GM12878 (cell line): Measurements from ENCODE around the gene ZNF678. TPM values are rescaled to one million over a fixed set of nuclear protein-coding genes. Genes with fewer than 3 reads are reported as not detected.

ENCODE experiments used
- ASH2L ChIP-seq: fragments of 300-600, 200-600 bp; sonication (generic); IDR thresholded peaks from 2 replicates; pipeline ENCODE4 v1.6.1; 2017; ENCODE audit warnings: low read depth, mild to moderate bottlenecking, borderline replicate concordance
- CEBPB ChIP-seq, 2 experiments: fragments of 150-350 bp in 1 of 2; IDR thresholded peaks; 2 replicates each; pipeline ENCODE4 v1.6.1; 2012 to 2014; ENCODE audit warnings: low read depth in 2 of 2, low read length in 2 of 2, borderline replicate concordance in 1 of 2, inconsistent platforms in 1 of 2
- CHD1 ChIP-seq: IDR thresholded peaks from 2 replicates; pipeline ENCODE4 v1.6.1; 2012; ENCODE audit warnings: low read depth, low read length, improper control_type of control experiment
- EZH2 ChIP-seq: IDR thresholded peaks from 2 replicates; pipeline ENCODE4 v1.6.1; 2012; ENCODE audit warnings: low read depth, mild to moderate bottlenecking, control low read depth, inconsistent platforms, low read length, borderline replicate concordance; ENCODE audit not compliant: control insufficient read depth
- FOXK2 ChIP-seq: fragments of 450-650 bp; IDR thresholded peaks from 2 replicates; pipeline ENCODE4 v1.6.1; 2017; ENCODE audit warnings: mild to moderate bottlenecking, moderate library complexity
- FOXM1 ChIP-seq: IDR thresholded peaks from 2 replicates; pipeline ENCODE4 v1.6.1; 2012; ENCODE audit warnings: low read depth, mild to moderate bottlenecking, inconsistent platforms, low read length, moderate library complexity
- HDAC2 ChIP-seq: fragments of 200-600 bp; sonication (generic); IDR thresholded peaks from 2 replicates; pipeline ENCODE4 v1.6.1; 2017
- HDAC6 ChIP-seq: fragments of 200-600 bp; sonication (generic); IDR thresholded peaks from one replicate; pipeline ENCODE4 v1.8.0; 2017; ENCODE audit warnings: antibody characterized with exemption; ENCODE audit not compliant: unreplicated experiment
- HSF1 ChIP-seq: fragments of 150-350 bp; IDR thresholded peaks from 2 replicates; pipeline ENCODE4 v1.6.1; 2014; ENCODE audit warnings: mild to moderate bottlenecking, low read depth, low read length
- KDM1A ChIP-seq: fragments of 200-600 bp; sonication (generic); IDR thresholded peaks from 2 replicates; pipeline ENCODE4 v1.6.1; 2016; ENCODE audit warnings: borderline replicate concordance
- PAX8 ChIP-seq: fragments of 450-650 bp; IDR thresholded peaks from 2 replicates; pipeline ENCODE4 v1.6.1; 2017; ENCODE audit warnings: mild to moderate bottlenecking, moderate library complexity
- PRDM15 ChIP-seq: fragments of 450-650 bp; formaldehyde crosslinking; IDR thresholded peaks from 2 replicates; pipeline ENCODE4 v1.4.0; 2020; ENCODE audit warnings: mild to moderate bottlenecking, moderate library complexity
- RELB ChIP-seq: fragments of 450-650 bp; IDR thresholded peaks from 2 replicates; pipeline ENCODE4 v1.6.1; 2017; ENCODE audit warnings: low read depth, mild to moderate bottlenecking, moderate library complexity
- RUNX3 ChIP-seq: IDR thresholded peaks from 2 replicates; pipeline ENCODE4 v1.6.1; 2012; ENCODE audit warnings: low read length, inconsistent platforms
- SIN3A ChIP-seq: IDR thresholded peaks from 2 replicates; pipeline ENCODE4 v1.6.1; 2012; ENCODE audit warnings: low read depth, low read length, improper control_type of control experiment
- SRF ChIP-seq, 2 experiments: IDR thresholded peaks; 2 replicates each; pipeline ENCODE4 v1.6.1; 2011; ENCODE audit warnings: low read depth in 2 of 2, low read length in 2 of 2, mild to moderate bottlenecking in 1 of 2, moderate library complexity in 1 of 2
- STAT1 ChIP-seq: fragments of 450-650 bp; conservative IDR thresholded peaks from 2 replicates; pipeline ENCODE4 v1.6.1; 2014; ENCODE audit warnings: antibody characterized with exemption, mild to moderate bottlenecking
- STAT3 ChIP-seq: IDR thresholded peaks from 2 replicates; pipeline ENCODE4 v1.6.1; 2011; ENCODE audit warnings: low read depth, low read length, improper control_type of control experiment
- polyA plus RNA-seq, 11 experiments: library from polyadenylated mRNA; depleted of rRNA in 4 of 11; unstranded in 6 of 11; stranded (reverse) in 5 of 11; fragments of >200 nt; fragmentation: Nextera tagmentation in 4 of 11; fragmentation: Illumina TruSeq in 1 of 11; extraction: Ambion mirVana in 4 of 11; extraction: Trizol in 1 of 11; gene quantifications; 1 replicate in 1 of 11; 2 replicates in 10 of 11; pipeline versions ENCODE4 v1.2.1 to v1.2.3, GENCODE V29; 2011 to 2016; ENCODE audit warnings: inconsistent platforms in 2 of 11, missing spikeins in 2 of 11, low read depth in 1 of 11
- total RNA-seq, 4 experiments: library from RNA; depleted of rRNA in 3 of 4; stranded (reverse); fragments of >200 nt in 3 of 4; fragmentation: Illumina TruSeq in 1 of 4; extraction: Trizol in 1 of 4; gene quantifications; 2 replicates each; pipeline versions ENCODE4 v1.2.1 to v1.2.3, GENCODE V29; 2013 to 2021
- TF ChIP-seq, protein P1 (sequence below): fragments of 450-650 bp; IDR thresholded peaks from 2 replicates; pipeline ENCODE4 v1.6.1; 2016; ENCODE audit warnings: mild to moderate bottlenecking, moderate library complexity, borderline replicate concordance

ZNF678 gene
- total and polyA plus RNA-seq, 10 of the 15 experiments (the other 5 are each of a cell fraction or from before 2014, with no cell fraction given) = 1.4 to 10.4 (median 3.5) TPM

DNA sequence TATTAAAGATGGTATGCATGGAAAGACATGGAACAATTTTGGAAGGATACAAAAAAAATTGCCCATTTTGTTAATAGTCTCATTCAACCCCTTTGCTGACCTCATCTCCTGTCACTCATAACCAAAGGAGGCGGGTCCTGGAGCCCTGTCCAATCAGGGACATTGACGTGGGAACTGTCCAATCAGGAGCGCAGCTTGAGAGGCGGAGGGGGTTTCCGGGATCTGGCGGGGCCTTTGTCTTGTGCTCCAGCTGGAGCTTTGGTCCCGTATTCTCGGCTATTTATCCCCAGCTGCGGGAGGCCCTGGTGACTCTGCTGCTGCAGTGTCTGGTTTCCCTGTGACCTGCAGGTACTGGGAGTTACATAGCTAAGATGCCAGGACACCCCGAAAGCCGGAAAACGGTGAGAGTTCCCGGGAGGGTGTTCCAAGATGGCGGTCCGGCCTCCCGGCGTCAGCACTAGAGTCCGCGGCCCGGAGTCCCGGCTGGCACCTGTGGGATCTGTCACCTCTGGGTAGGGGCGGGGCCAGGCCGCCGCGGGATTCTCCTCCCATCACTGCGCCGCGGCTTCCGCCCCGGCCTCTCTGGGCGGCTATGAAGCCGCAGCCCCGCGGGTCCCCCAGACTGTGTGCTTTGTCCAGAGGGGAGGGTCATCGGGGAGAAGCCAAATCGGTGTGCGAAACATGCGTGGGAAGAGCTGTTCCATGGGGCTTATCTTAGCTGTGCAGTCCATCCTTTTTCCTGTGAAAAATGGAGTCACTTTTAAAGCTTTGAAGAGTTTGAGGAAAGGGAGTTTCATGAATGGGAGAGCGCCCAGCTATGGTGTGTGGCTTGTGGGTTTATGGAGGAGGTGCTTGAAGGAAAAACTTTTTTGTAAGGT is at the start of gene ZNF678 (continued):
- TF ChIP-seq, protein P1, sequence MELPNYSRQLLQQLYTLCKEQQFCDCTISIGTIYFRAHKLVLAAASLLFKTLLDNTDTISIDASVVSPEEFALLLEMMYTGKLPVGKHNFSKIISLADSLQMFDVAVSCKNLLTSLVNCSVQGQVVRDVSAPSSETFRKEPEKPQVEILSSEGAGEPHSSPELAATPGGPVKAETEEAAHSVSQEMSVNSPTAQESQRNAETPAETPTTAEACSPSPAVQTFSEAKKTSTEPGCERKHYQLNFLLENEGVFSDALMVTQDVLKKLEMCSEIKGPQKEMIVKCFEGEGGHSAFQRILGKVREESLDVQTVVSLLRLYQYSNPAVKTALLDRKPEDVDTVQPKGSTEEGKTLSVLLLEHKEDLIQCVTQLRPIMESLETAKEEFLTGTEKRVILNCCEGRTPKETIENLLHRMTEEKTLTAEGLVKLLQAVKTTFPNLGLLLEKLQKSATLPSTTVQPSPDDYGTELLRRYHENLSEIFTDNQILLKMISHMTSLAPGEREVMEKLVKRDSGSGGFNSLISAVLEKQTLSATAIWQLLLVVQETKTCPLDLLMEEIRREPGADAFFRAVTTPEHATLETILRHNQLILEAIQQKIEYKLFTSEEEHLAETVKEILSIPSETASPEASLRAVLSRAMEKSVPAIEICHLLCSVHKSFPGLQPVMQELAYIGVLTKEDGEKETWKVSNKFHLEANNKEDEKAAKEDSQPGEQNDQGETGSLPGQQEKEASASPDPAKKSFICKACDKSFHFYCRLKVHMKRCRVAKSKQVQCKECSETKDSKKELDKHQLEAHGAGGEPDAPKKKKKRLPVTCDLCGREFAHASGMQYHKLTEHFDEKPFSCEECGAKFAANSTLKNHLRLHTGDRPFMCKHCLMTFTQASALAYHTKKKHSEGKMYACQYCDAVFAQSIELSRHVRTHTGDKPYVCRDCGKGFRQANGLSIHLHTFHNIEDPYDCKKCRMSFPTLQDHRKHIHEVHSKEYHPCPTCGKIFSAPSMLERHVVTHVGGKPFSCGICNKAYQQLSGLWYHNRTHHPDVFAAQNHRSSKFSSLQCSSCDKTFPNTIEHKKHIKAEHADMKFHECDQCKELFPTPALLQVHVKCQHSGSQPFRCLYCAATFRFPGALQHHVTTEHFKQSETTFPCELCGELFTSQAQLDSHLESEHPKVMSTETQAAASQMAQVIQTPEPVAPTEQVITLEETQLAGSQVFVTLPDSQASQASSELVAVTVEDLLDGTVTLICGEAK = peak; percentile 46
- TF ChIP-seq RELB (peak; percentile 95), CHD1 (no peak), CEBPB (IDR thresholded peaks at IDR 0.05; ENCODE audit: borderline replicate concordance in 1 of 2, low read depth in 2 of 2, low read length in 2 of 2) (no peak), STAT3 (no peak), SRF (IDR thresholded peaks at IDR 0.05; ENCODE audit: low read depth in 2 of 2, low read length in 2 of 2) (no peak; a peak in 1 of 4 replicates), SIN3A (0 out of 2 replicates have a peak, but pooled peaks have one; percentile 68), HDAC6 (no peak), KDM1A (no peak), RUNX3 (peak; percentile 4), HSF1 (no peak), STAT1 (no peak), PRDM15 (CRISPR knock-in tag) (no peak), PAX8 (no peak), ASH2L (no peak), HDAC2 (no peak), FOXK2 (no peak), FOXM1 (no peak), EZH2 (no peak)
